ENCODE results near the gene FBLN1. TPM values are rescaled to one million over a fixed set of nuclear protein-coding genes. Genes with fewer than 3 reads are reported as not detected.

FBLN1 gene
- total and polyA plus RNA-seq, 2 of the 8 experiments (the other 6 are each of a cell fraction or from before 2014, with no cell fraction given): 159 to 168 TPM

DNA sequence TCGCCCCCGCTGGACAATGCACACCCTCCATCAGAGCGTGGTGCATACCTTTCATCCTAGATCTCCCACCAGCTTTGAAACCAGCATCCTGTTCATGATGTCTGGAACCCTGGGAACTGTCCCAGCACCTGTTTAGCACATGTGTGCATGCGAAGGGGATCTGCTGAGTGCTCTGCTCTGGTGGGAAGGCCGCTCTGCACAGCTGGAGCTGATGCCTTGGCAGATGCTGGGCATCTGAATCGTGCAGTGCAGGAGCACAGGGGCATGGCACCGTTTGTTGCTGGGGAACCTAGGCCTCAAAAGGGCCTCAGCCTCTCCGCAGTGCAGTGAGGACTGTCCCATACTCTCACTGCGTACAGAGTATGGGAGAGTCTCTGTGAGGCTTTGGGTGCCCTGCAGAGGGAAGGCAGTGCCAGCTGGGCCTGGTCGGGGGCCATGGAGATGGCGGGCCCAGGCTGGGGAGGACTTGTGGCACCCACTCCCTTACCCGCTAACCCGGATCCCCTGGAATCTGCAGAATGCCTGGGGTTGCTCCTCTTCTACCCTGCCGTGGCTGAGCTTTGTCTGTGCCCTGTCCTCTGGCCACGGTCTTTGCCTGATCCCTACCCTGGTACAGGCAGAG is 96.0 kb downstream of the FBLN1 start:
- Histone ChIP-seq H4K91ac (replicated peaks; ENCODE audit: insufficient read length, low read length) (no peak overlapping the region), H3K14ac (ENCODE audit: insufficient read length) (no peak overlapping the region), H3K23me2 (ENCODE audit: low read depth, low read length) (peaks cover 4% of the 10 kb centered on the region; the same call in 1 of the 2 replicates), H3K23ac (ENCODE audit: insufficient read length) (no peak overlapping the region), H3K9ac (replicated peaks in 1 of 4; ENCODE audit: extremely low read depth in 1 of 4, low read depth in 3 of 4, low read length in 3 of 4) (no peak overlapping the region), H3K9me3 (ENCODE audit: insufficient read depth in 2 of 2, low read depth in 1 of 2, low read length in 1 of 2) (no peaks in the 10 kb centered on the region), H3K36me3 (ENCODE audit: control insufficient read depth in 2 of 4, insufficient read depth in 4 of 4, low read length in 3 of 4) (no peaks in the 10 kb centered on the region), H4K20me1 (replicated peaks in 1 of 2; ENCODE audit: control insufficient read depth in 1 of 2, insufficient read depth in 2 of 2, low read length in 2 of 2) (peaks cover 3% of the 10 kb centered on the region in 2 experiments), H3K27ac (ENCODE audit: low read depth, low read length) (no peak overlapping the region), H2AFZ (ENCODE audit: low read length) (no peak overlapping the region), H3K79me1 (ENCODE audit: low read depth, low read length) (no peaks in the 10 kb centered on the region; the same call in 1 of the 2 replicates), H3K56ac (replicated peaks; ENCODE audit: insufficient read length, low read depth, low read length) (no peak overlapping the region), H3K4me2 (ENCODE audit: insufficient read depth in 1 of 2, low read depth in 2 of 2, low read length in 2 of 2) (no peak overlapping the region), H2BK5ac (ENCODE audit: low read depth, low read length) (no peak overlapping the region), H2BK120ac (replicated peaks; ENCODE audit: low read depth, low read length) (no peak overlapping the region), H4K5ac (ENCODE audit: insufficient read length, low read depth, low read length) (no peak overlapping the region), H3K27me3 (replicated peaks in 1 of 4; ENCODE audit: control insufficient read depth in 3 of 4, extremely low read depth in 1 of 4, insufficient read depth in 3 of 4, low read length in 3 of 4) (no peaks in the 10 kb centered on the region), H2BK20ac (ENCODE audit: low read length) (no peak overlapping the region), H3K4me3 (ENCODE audit: extremely low read depth in 1 of 4, insufficient read depth in 2 of 4, low read depth in 3 of 4, low read length in 4 of 4) (no peak overlapping the region), H4K8ac (ENCODE audit: extremely low read depth, insufficient read depth, low read length) (no peak overlapping the region), H2AK5ac (ENCODE audit: low read depth, low read length) (no peak overlapping the region), H2BK15ac (ENCODE audit: low read length) (no peak overlapping the region), H3K4me1 (replicated peaks in 1 of 4; ENCODE audit: control insufficient read depth in 3 of 4, insufficient read depth in 4 of 4, low read length in 3 of 4) (peaks cover 0 to 6% (median 2%) of the 10 kb centered on the region in 4 experiments; a peak in 3 of 7 replicates), H2BK12ac (ENCODE audit: low read depth, low read length) (no peak overlapping the region), H3K79me2 (ENCODE audit: control insufficient read depth in 1 of 2, insufficient read depth in 2 of 2, low read length in 2 of 2) (no peaks in the 10 kb centered on the region), H3K18ac (ENCODE audit: extremely low read depth, low read length) (no peak overlapping the region; the same call in 1 of the 2 replicates), H3K4ac (replicated peaks; ENCODE audit: insufficient read length, low read depth, low read length) (no peak overlapping the region)
- WGBS, 2 experiments (ENCODE audit: extremely low coverage in 1 of 2, insufficient coverage in 1 of 2, insufficient read length in 1 of 2, insufficient replicate concordance in 2 of 2, low coverage in 1 of 2, low lambda C conversion rate in 2 of 2, missing lambda C conversion rate in 1 of 2): 95% methylated on average over 15 of the region's 15 CpGs; no CpG with 5 or more reads in 1 of the 2 experiments
- no peak for DNase-seq (ENCODE audit: low read depth in 1 of 2, low spot score in 2 of 2)
- ChIA-PET POLR2A (ENCODE audit: partially characterized antibody) (no interaction called here), CTCF (ENCODE audit: partially characterized antibody) (interaction anchor here (1.2 to 2.7 kb wide), 4 partner anchors 13 to 267 kb away, joined by 3 to 9 read pairs (median 5); no protein-coding TSS in a partner anchor)
- FAIRE-seq: no peak
- TF ChIP-seq SIN3A (conservative IDR thresholded peaks at IDR 0.05 in 1 of 2, IDR thresholded peaks at IDR 0.05 in 1 of 2; ENCODE audit: low read depth in 1 of 2, low read length in 2 of 2) (no peak), KDM5A (IDR thresholded peaks at IDR 0.05; ENCODE audit: low read length) (no peak), RAD21 (IDR thresholded peaks at IDR 0.05 in 1 of 2, conservative IDR thresholded peaks at IDR 0.05 in 1 of 2; ENCODE audit: low read depth in 2 of 2, low read length in 2 of 2) (no peak), CEBPB (IDR thresholded peaks at IDR 0.05; ENCODE audit: low read depth, low read length) (no peak), ATF3 (IDR thresholded peaks at IDR 0.05; ENCODE audit: insufficient read depth, low read depth, low read length) (no peak), SP4 (IDR thresholded peaks at IDR 0.05; ENCODE audit: low read length) (no peak)
- TF ChIP-seq, protein P1, sequence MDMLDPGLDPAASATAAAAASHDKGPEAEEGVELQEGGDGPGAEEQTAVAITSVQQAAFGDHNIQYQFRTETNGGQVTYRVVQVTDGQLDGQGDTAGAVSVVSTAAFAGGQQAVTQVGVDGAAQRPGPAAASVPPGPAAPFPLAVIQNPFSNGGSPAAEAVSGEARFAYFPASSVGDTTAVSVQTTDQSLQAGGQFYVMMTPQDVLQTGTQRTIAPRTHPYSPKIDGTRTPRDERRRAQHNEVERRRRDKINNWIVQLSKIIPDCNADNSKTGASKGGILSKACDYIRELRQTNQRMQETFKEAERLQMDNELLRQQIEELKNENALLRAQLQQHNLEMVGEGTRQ (IDR thresholded peaks at IDR 0.05; ENCODE audit: low read length): no peak

Measured in H1 (cell line).